Myocyte (in vitro differentiated cells): ENCODE data around the gene ATG14. TPM values are rescaled to one million over a fixed set of nuclear protein-coding genes. Genes with fewer than 3 reads are reported as not detected.
"Not testable (repeated sequence)": the region's sequence is repeated elsewhere in the genome, so short reads cannot be mapped to it uniquely, and the experiment has no call there.

Experiments
- DNase-seq: peaks from one replicate; pipeline ENCODE4 v3.0.0-alpha.2; 2012; ENCODE audit warnings: low read depth
- total RNA-seq: library from RNA; depleted of rRNA; stranded (reverse); fragments of >200 nt; gene quantifications from 2 replicates; pipeline ENCODE4 v1.2.3, GENCODE V29; 2014

Gene ATG14
- total RNA-seq, 1 donor from 2014 or later, result 14.9 TPM

DNA sequence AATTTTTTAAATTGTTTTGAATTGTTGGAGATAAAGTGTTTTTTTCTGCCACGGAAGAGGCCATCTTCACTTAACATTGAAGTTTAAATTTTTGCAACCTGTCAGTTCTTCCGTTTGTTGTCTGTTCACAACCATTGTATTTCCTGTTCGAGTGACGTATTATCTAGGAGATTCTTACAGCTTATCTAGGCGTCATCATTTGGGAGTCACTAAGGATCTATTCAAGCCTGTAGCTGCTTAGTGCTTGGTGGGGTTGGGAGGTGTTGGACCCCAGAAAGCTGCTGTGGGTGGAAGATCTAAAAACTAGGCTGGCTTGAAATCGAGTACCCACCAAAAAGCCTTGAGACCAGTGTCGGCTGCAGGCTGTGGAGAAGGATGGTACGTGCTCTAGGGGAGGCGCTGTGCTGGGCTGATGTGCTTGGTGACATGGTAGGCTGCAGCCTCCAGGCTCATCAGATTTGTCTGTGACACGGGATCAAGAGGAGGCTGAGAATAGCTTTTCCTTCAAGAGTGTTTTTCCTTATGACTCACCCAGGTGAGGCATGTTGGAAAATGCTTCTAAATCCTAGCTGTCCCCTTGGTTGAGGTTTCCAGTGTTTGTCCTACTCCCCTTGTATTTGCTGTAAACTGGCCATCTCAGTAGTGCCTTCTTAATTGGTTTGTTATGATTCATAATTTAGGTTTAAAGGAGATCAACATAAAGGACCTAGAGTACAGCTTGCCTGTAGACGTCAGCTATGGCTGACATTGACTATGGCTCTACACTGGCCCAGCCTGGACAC lies 57.8 kb downstream of the ATG14 start:
- DNase-seq, result no peak

DNA sequence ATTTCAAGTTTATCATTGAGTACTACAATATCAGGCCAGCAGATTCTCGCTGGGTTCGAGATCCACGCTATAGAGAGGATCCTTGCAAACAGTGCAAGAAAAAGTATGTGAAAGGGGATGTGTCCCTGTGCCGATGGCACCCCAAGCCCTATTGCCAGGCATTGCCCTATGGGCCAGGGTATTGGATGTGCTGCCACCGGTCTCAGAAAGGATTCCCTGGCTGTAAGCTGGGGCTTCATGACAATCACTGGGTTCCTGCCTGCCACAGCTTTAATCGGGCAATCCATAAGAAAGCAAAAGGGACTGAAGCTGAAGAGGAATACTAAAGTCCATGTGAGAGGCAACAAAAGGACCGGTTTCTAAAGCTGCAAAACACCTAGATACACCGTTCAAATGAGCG lies 59.4 kb downstream of the ATG14 start:
- no peak for DNase-seq

DNA sequence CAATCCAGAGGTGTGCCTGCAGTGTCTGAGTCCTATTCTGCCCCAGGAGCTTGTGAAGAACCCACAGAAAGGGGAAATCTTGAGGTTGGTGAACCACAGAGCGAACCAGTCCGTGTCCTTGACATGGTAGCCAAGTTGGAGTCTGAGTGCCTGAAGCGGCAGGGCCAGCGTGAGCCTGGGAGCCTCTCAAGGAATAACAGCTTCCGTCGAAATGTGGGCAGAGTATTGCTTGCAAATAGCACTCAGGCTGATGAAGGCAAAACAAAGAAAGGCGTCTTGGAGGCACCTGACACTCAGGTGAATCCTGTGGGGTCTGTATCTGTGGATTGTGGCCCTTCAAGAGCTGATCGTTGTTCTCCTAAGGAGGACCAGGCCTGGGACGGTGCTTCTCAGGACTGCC lies 60.5 kb downstream of the ATG14 start:
- DNase-seq, result no peak

DNA sequence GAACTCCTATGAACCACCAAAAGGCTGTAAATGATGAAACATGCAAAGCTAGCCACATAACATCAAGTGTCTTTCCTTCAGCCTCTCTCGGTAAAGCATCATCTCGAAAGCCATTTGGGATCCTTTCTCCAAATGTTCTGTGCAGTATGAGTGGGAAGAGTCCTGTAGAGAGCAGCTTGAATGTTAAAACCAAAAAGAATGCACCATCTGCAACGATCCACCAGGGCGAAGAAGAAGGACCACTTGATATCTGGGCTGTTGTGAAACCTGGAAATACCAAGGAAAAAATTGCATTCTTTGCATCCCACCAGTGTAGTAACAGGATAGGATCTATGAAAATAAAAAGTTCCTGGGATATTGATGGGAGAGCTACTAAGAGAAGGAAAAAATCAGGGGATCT lies 61.2 kb downstream of the ATG14 start:
- no peak for DNase-seq

DNA sequence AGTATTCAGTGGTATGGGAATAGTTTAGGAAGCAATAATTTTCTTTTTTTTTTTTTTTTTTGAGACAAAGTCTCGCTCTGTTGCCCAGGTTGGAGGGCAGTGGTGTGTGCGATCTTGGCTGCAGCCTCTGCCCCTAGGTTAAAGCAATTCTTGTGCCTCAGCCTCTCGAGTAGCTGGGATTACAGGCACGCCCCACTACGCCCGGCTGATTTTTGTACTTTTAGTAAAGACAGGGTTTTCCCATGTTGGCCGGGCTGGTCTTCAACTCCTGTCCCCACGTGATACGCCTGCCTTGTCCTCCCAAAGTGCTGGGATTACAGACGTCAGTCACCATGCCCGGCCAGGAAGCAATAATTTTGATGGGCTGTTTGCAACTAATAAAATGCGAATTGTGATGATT lies 62.1 kb downstream of the ATG14 start:
- DNase-seq, result no peak

DNA sequence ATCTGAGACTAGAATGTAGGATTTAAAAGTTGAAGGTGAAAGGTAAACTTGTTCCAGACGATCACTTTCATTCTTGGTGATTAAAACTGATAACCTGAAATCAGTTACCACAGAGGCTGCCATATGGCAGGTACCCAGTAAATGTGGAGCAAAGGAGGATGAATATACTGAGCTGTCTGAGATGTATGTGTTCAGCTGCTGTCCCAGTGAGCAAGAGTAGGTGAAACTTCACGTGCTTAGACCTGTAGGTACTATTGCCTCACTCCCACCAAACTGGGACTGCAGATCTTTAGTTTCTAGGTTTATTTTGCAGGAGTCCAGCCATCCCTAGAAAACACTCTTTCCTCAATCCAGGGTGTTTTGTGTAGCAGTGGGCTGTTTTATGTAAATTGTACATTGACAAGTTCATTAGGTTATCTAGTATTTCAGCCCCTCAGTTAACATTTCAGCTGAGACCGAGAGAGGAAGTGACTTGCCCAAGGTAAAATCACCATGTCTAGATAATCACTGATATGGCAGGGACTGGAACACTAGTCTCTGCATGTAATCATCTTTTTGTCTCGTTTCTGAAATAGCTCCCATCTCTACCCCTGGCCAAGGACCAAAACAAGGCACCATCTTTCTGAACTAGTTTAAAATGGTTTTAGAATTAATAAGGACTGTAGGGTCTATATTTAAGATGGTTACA lies 62.7 kb downstream of the ATG14 start:
- DNase-seq, result no peak

DNA sequence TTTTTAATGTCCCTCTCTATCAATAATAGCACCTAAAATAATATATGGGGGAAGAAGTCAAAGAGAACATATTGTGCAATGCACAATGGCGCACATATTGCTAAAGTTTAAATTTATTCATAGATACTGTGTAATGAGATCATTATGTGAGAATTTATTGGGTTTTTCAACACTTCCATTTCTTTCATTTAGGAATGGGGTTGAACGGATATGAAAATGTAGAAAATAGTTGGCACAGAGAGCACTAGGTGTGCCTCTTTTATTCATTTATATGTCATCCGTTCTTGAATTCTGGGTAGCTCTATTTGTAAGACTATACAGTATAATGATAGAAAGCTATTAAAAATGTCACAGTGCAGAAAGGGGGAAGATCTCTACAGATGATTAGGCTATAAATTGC lies 63.9 kb downstream of the ATG14 start:
- no peak for DNase-seq

DNA sequence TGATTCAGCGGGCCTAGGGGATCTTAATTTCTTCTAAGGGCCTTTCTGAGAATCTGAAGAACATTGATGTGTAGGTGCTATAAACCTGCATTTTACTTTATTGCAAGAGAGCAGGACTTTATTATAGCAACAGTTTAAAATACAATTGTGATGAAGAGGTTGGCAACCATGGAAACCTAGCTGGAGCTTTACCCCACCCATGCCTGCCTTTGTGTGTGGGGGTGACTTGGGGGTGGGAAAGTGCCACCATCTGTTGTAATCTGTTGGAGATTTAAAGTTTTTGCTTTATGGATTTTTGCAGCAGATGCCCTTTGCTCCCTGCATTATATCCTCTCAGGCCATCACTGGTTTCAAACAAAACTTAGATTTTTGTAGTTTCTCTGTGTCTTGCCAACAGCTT lies 64.6 kb downstream of the ATG14 start:
- no peak for DNase-seq

DNA sequence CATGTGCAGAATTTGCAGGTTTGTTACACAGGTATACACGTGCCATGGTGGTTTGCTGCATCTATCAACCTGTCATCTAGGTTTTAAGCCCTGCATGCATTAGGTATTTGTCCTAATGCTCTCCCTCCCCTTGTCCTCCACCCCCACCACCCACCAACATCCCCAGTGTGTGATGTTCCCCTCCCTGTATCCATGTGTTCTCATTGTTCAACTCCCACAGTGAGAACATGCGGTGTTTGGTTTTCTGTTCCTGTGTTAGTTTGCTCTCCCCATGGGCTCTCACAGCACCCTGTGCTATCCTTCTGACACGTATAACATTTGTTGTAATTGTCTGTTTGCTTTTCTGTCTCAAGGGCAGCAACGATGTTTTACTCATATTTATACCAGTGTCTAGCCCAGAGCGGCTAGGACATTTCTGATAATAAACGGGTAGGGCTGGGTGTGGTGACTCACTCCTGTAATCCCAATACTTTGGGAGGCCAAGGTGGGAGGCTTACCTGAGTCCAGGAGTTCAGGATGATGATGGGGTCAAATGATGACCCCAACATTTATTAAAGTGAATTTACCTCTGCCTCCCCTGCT lies 67.0 kb downstream of the ATG14 start:
- DNase-seq, result not testable (repeated sequence)

DNA sequence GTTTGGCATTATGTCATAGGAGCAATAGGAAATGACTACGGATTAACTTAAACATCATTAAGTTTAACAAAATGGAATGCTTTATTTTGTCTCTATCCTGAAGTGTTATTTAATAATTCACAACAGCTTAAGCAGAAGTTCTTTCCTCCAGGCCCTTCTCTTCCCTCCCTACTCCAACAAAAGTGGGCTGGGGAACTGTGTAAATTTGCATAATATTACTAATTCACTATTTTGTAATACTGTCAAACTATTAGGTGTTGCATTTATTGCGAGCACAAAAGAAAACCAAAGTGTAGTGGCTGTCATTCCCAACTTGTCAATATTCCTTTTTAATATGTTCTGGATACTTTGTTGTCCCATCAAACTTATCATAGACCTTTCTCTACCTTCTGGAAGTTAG lies 69.8 kb downstream of the ATG14 start:
- DNase-seq, result no peak

DNA sequence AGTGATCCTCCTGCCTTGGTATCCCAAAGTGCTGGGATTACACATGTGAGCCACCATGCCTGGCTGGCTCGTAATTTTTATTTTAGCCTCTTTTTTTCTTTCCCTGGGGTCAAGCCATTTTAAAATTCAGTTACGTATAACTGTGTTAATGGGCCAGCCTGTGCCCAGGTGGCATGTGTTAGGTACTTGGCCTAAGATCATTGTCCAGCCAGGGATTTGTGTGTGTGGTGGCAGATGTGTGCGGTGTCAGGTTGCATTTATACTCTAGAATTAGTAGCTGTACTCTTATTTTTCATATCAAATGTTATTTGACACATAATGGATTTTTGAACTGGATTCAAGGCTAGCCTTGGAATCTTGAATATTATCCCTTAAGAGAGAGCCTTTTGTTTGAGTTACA lies 71.1 kb downstream of the ATG14 start:
- DNase-seq, result peak; percentile 20

DNA sequence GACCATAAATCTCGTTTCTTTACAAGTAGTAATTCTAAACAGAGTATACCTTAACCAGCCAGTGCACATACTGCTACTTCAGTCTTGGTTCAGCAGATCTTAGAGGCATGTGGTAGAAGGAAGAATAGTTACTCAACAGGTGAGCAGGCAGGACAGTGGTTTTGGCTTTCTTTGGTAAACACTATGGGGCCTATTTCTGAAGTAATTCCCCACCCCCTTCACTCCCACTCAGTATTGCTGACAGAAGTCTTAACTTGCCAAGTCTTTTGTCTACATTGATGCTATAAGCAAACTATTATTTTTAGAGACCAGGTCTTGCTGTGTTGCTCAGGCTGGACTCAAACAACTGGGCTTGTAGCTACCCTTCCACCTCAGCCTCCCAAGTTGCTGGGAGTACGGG lies 71.9 kb downstream of the ATG14 start:
- peak; percentile 20 for DNase-seq

DNA sequence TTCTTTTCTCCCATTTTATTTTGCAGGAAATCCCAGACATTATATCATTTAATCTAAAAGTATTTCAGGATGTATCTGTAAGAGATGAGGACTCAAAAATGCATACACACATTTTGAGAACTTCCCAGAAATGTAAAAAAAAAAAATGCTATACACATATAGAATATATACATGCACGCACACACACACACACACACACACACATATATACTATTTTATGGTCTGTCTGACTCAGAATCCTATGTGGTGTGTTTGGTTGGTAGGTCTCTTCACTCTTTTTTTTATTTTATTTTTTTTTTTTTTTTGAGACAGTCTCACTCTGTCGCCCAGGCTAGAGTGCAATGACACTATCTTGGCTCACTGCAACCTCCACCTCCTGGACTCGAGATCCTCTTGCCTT lies 74.9 kb downstream of the ATG14 start:
- DNase-seq, result no peak

DNA sequence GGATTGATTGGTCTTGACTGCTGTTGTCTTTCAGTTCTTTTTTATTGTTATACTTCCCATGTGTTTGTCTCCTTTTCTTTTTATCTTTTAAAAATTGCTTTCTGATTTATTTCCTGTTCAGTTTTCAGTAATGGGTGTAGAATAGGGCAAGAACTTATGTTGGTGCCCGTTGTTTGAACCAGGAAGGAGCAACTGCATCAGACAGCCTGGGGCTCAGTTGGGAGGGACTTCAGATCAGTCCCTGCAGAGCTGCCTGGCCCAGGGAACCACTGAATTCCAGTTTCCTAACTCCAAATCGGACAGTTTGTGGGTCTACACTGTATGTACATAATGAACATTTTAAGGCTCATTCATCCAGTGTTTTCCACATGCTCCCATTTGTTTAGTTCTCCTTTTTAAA lies 75.5 kb downstream of the ATG14 start:
- no peak for DNase-seq

DNA sequence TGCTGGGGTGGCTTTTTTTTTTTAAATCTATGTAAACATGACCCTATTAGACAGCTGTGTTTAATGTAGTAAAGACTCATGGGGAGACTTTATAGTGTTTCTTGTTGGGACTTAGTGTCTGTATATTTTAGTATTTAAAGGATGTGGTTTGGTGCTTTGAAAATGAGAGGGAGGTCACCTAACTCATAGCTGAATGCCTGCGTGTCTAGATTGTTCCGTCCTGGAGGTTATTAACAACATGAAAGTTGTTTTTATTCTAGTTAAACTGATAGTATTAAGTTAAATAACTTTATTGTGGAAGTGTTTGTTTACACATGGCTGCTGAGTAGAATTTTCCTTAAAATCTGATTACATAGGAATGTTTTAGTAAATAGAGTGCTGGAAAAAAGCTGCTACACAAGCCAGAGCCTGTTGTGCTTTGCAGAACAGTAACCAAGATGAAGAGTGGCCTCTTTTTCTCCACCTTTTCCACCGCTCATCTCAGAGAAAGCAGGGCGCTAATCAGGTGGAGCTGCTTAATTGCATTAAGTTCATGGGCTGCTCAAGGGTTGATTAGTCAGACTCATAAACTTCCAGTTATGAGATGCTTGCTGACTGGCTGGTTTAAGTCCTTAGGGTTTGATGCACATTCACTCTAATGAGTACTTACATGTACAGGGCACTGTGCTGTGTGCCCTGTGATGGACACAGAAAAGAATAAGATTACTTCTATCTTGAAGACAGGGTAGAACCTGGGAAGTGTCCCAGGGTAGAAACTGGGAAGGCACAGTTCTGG lies 77.7 kb downstream of the ATG14 start:
- DNase-seq, result no peak

DNA sequence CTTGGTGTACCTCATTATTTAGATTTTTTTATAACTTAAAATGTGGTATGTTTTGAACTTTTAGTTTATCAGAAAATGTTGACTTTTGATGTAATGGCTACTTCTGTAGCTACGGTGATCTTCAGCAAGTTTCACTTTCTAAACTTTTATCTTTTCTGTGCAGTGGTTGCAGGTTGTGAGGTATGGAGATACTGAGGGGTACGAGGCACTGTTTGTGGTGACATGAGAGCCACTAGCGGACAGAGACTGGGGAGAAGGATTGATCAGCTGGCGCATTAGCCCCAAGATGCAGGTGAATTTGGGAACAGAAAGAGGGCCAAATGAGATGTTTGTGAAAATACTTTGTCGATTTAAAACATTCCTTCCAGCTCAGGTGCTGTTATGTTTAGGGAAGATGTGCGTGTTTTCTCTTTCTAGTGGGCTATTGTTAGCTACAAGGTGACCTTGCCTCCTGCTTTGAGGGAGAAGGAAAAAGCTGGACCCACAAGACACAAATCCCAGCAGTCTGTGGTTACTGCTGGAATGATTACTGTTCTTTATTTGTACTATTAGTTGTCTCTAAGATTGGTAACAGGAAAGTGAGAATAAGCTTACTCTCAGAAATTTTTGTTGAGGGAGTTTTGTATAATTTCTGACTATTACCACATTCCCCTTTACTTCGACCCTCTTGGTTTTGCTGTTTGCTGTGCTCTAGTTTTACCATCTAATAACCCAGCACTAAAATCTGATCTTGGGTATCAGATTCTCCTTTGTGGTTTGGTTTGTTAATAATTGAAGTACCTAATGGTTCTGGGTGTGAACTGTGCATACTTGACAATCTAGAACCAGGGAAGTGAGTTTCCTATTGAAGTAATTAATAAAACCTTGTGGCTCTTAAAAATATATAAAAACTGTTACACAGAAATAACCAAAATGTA lies 78.7 kb downstream of the ATG14 start:
- peak; percentile 20 for DNase-seq

DNA sequence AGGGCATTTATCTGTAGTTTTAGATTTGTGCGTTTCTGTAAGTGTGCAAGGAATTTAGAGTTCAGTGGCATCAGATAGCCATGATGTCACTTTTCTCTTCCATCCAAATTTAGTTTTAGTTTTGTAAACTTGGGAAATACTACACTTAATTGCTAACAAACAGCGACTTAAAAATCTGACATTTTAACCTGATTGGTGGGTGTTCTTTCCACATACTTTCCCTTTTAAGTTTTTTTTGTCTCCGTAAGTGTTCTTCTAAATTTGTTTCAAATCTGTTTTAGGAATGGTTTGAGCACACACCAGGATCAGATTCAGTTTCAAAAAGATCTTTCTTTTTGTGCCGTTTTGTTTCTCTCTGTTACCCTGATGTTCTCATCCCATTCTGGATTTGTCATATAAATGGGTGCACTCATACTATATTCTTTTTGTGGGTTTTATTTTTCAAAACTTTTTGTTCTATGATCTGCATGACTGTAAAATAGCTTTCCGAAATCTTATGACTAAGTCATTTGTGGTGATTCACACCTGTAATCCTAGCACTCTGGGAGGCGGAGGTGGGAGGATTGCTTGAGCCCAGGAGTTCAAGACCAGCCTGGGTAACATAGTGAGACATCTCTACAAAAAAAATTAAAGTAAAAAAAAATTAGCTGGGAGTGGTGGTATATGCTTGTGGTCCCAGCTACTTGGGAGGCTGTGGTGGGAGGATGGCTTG lies 81.5 kb downstream of the ATG14 start:
- DNase-seq, result no peak

DNA sequence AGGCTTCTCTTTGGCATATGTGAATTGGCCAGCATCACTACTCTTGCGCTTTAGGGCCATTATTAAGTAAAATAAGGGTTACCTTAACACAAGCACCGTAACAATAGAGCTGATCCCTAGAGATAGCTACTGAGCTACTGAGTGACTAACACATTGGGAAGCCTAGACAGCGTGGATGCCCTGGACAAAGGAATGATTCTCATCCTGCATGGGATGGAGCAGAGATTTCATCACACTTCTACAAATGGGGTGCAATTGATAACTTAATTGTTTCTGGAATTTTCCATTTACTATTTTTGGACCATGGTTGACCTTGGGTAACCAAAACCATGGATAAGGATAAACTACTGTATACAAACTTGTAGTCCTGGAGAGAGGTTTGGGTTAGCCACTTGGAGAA lies 83.3 kb downstream of the ATG14 start:
- DNase-seq, result no peak

DNA sequence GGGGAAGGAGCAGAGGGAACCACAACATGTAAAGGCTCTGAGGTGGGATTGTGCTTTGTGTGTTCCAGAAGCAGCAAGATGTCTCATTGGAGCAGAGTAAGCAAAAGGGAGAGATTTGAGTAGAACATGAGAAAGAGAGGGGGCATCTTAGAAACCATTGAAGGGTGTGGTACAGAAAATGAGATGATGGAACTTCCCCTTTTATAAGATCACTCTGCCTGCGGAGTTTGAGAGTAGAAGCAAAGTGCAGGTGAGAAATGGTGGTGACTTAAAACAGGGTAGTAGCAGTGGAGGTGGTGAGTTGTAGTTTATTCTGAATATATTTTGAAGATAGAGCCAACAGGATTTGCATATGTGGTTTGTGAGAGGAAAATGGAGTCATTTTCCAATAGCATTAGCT lies 84.5 kb downstream of the ATG14 start:
- no peak for DNase-seq

DNA sequence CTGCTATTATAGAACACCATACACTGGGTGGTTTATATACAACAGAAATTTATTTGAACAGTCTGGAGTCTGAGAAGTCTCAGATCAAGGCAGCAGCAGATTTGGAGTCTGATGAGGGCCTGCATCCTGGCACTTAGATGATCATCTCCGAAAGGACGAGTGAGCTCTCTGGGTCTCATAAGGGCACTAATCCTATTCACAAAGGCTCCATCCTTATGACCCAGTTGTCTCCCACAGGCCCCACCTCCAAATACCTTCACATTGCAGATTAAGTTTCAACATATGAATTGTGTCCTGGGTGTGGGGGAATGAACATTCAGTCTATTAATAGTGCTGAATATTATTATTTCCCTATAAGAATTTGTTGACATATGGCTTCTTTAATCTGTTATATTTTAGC lies 86.8 kb downstream of the ATG14 start:
- no peak for DNase-seq
